ENCODE results near the gene DNAI1.

DNA sequence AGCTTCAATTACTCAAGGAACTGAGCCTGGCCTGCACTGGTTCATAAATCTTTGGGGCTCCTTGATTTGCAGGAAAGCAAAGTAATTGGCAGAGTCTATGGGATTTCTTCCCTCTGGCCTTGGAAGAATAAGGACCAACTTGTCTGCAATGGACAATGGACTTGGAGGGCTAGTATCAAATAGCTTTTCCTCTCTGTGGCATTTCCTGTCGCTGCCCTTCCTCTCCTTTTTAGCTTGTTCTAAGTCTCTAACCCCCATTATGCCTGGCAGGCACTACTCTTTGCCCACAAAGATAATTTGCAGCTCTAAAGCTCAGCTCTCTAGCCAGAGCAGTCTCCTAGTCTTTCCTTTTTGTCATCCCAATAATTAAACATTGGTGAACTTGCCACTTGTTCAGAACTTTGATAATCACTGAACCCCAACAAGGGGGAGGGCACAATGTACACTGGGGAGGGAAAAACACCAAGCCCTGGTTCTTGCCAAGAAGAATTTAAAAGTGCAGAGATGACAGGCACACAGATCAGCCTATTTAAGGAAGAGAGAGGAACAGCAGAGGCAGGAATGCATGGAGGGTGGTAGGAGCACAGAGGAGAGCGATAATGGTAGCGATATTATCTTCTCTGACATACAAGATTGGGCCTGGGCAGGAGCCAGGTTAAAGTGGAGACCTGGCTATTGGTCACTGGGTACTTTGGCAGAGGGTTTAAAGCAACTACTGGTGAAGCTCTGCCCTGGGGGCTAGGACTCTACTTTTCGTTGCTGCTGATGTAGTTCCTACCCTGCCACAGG, 38.7 kb upstream of the DNAI1 start:
- TF ChIP-seq RAD21 (IDR thresholded peaks at IDR 0.05; ENCODE audit: low read depth) (no peak), TAF1 (IDR thresholded peaks at IDR 0.05; ENCODE audit: low read depth) (no peak), ZBTB7A (IDR thresholded peaks at IDR 0.05; ENCODE audit: low read depth) (no peak), EGR1 (IDR thresholded peaks at IDR 0.05) (no peak), EP300 (IDR thresholded peaks at IDR 0.05; ENCODE audit: borderline replicate concordance) (no peak), TCF12 (IDR thresholded peaks at IDR 0.05; ENCODE audit: low read depth) (no peak), YY1 (IDR thresholded peaks at IDR 0.05; ENCODE audit: low read depth) (no peak), TEAD4 (IDR thresholded peaks at IDR 0.05) (no peak), CREB1 (IDR thresholded peaks at IDR 0.05; ENCODE audit: low read depth) (no peak)
- TF ChIP-seq, protein P1, sequence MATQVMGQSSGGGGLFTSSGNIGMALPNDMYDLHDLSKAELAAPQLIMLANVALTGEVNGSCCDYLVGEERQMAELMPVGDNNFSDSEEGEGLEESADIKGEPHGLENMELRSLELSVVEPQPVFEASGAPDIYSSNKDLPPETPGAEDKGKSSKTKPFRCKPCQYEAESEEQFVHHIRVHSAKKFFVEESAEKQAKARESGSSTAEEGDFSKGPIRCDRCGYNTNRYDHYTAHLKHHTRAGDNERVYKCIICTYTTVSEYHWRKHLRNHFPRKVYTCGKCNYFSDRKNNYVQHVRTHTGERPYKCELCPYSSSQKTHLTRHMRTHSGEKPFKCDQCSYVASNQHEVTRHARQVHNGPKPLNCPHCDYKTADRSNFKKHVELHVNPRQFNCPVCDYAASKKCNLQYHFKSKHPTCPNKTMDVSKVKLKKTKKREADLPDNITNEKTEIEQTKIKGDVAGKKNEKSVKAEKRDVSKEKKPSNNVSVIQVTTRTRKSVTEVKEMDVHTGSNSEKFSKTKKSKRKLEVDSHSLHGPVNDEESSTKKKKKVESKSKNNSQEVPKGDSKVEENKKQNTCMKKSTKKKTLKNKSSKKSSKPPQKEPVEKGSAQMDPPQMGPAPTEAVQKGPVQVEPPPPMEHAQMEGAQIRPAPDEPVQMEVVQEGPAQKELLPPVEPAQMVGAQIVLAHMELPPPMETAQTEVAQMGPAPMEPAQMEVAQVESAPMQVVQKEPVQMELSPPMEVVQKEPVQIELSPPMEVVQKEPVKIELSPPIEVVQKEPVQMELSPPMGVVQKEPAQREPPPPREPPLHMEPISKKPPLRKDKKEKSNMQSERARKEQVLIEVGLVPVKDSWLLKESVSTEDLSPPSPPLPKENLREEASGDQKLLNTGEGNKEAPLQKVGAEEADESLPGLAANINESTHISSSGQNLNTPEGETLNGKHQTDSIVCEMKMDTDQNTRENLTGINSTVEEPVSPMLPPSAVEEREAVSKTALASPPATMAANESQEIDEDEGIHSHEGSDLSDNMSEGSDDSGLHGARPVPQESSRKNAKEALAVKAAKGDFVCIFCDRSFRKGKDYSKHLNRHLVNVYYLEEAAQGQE (IDR thresholded peaks at IDR 0.05; ENCODE audit: low read depth), result no peak
- TF ChIP-seq, protein P2, sequence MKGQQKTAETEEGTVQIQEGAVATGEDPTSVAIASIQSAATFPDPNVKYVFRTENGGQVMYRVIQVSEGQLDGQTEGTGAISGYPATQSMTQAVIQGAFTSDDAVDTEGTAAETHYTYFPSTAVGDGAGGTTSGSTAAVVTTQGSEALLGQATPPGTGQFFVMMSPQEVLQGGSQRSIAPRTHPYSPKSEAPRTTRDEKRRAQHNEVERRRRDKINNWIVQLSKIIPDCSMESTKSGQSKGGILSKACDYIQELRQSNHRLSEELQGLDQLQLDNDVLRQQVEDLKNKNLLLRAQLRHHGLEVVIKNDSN (IDR thresholded peaks at IDR 0.05), result no peak
- TF ChIP-seq, protein P3, sequence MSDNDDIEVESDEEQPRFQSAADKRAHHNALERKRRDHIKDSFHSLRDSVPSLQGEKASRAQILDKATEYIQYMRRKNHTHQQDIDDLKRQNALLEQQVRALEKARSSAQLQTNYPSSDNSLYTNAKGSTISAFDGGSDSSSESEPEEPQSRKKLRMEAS (IDR thresholded peaks at IDR 0.05), result no peak
